ENCODE measurements around the gene NPPC. TPM values are rescaled to one million over a fixed set of nuclear protein-coding genes. Genes with fewer than 3 reads are reported as not detected.

The NPPC gene, protein sequence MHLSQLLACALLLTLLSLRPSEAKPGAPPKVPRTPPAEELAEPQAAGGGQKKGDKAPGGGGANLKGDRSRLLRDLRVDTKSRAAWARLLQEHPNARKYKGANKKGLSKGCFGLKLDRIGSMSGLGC
- total RNA-seq, result not detected in 2 replicates

DNA sequence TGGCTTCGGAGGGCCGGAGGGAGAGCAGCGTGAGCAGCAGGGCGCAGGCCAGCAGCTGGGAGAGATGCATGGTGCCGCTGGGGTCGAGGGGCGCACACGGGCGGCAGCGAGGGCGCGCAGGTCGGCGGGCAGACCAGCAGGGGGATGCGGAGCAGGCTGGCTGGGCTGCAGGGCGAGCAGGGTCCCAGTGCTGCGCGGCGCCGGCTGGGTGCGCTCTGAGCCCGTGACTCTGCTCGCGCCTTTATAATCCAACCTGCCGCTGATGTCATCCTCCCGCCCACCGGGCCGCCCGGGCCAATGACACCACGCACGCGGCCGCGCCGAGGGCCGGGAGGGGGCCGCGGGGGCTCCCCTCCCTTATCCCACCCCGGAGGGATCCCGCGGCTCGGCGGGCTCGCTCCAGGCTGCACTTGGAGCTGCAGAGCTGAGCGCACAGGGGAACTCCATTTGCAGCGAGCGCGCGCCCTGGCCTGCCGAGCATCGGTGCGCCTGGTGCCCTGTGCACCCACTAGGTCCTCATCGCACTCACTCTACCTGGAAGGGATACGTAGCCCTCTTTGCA lies at the start of gene NPPC:
TSS of gene NPPC (minus strand) at position 217 of the 562 bp plus-strand sequence. CDS start at position 70, 147 bp downstream.
- no peaks in the 10 kb centered on the region for H3K9me3 ChIP-seq (ENCODE audit: low read depth, low read length)
- H3K79me2 ChIP-seq (ENCODE audit: insufficient read depth, low read length), result no peaks in the 10 kb centered on the region
- peaks cover 78% of the 10 kb centered on the region for H3K27me3 ChIP-seq (ENCODE audit: insufficient read depth, low read length)
- no peak within 1 kb of the TSS for H3K27ac ChIP-seq (ENCODE audit: low read depth, low read length)
- no peak for TF ChIP-seq CTCF (IDR thresholded peaks at IDR 0.05; ENCODE audit: extremely low read depth, low read depth, low read length)
- H2AFZ ChIP-seq (ENCODE audit: low read length), result peak within 1 kb of the TSS; percentile 47
- H3K36me3 ChIP-seq (ENCODE audit: insufficient read depth, low read length), result no peaks in the 10 kb centered on the region
- peaks cover 8% of the 10 kb centered on the region for H3K4me1 ChIP-seq (ENCODE audit: insufficient read depth, low read length)
- DNase-seq (ENCODE audit: insufficient read length, low spot score, missing footprints), result peak; percentile 93
- no peaks in the 10 kb centered on the region for H4K20me1 ChIP-seq (ENCODE audit: insufficient read depth, low read length)
- peak within 1 kb of the TSS; percentile 66 for H3K4me3 ChIP-seq (ENCODE audit: insufficient read depth, low read length)
- H3K4me2 ChIP-seq (ENCODE audit: insufficient read depth, low read length), result peak within 1 kb of the TSS; percentile 83

DNA sequence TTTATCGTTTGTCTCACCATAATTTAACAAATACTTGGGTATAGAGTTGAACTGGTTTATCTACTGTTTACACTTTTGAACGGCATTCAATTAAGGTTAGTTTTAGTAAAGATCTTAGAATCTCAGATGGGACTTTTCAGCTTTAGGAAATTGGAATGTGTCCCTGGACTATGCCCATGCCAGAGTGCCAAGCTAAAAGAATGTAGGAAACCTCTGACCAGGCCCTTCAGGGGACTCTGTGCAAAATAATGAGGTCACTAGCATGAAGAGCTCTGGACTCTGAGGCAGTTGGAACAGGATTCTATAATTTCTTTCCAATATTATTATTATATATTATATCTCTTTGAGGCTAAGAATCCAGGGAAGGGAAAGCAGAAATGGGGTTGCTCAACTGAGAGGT lies 48.8 kb upstream of the NPPC start:
- no peak overlapping the region for H2AFZ ChIP-seq (ENCODE audit: low read length)
- peaks cover 35% of the 10 kb centered on the region for H3K79me2 ChIP-seq (ENCODE audit: insufficient read depth, low read length)
- peaks cover 5% of the 10 kb centered on the region for H4K20me1 ChIP-seq (ENCODE audit: insufficient read depth, low read length)
- no peaks in the 10 kb centered on the region for H3K36me3 ChIP-seq (ENCODE audit: insufficient read depth, low read length)
- no peaks in the 10 kb centered on the region for H3K9me3 ChIP-seq (ENCODE audit: low read depth, low read length)
- H3K27ac ChIP-seq (ENCODE audit: low read depth, low read length), result no peak overlapping the region
- no peaks in the 10 kb centered on the region for H3K27me3 ChIP-seq (ENCODE audit: insufficient read depth, low read length)
- H3K4me1 ChIP-seq (ENCODE audit: insufficient read depth, low read length), result no peaks in the 10 kb centered on the region
- DNase-seq (ENCODE audit: insufficient read length, low spot score, missing footprints), result no peak
- no peak overlapping the region for H3K4me3 ChIP-seq (ENCODE audit: insufficient read depth, low read length)
- H3K4me2 ChIP-seq (ENCODE audit: insufficient read depth, low read length), result no peak overlapping the region
- no peak for TF ChIP-seq CTCF (IDR thresholded peaks at IDR 0.05; ENCODE audit: extremely low read depth, low read depth, low read length)

GRCh38 chr2:231970461-231970860 lies 44.3 kb upstream of the NPPC start:
- Histone ChIP-seq H3K9me3 (ENCODE audit: low read depth, low read length) (no peaks in the 10 kb centered on the region), H3K4me1 (ENCODE audit: insufficient read depth, low read length) (no peaks in the 10 kb centered on the region), H3K4me3 (ENCODE audit: insufficient read depth, low read length) (no peak overlapping the region), H3K27ac (ENCODE audit: low read depth, low read length) (no peak overlapping the region), H3K4me2 (ENCODE audit: insufficient read depth, low read length) (no peak overlapping the region), H3K36me3 (ENCODE audit: insufficient read depth, low read length) (no peaks in the 10 kb centered on the region), H3K79me2 (ENCODE audit: insufficient read depth, low read length) (peaks cover 59% of the 10 kb centered on the region), H4K20me1 (ENCODE audit: insufficient read depth, low read length) (peaks cover 20% of the 10 kb centered on the region), H2AFZ (ENCODE audit: low read length) (no peak overlapping the region), H3K27me3 (ENCODE audit: insufficient read depth, low read length) (no peaks in the 10 kb centered on the region)
- no peak for TF ChIP-seq CTCF (IDR thresholded peaks at IDR 0.05; ENCODE audit: extremely low read depth, low read depth, low read length)
- DNase-seq (ENCODE audit: insufficient read length, low spot score, missing footprints), result no peak

- no peaks in the 10 kb centered on the region for H3K9me3 ChIP-seq (ENCODE audit: low read depth, low read length)
Observed at GRCh38 chr2:231968820-231969219, 42.6 kb upstream of the NPPC start.

More at GRCh38 chr2:231968820-231969219, 42.6 kb upstream of the NPPC start:
- Histone ChIP-seq H3K27ac (ENCODE audit: low read depth, low read length) (no peak overlapping the region), H3K4me3 (ENCODE audit: insufficient read depth, low read length) (no peak overlapping the region), H2AFZ (ENCODE audit: low read length) (no peak overlapping the region), H3K4me2 (ENCODE audit: insufficient read depth, low read length) (no peak overlapping the region), H3K4me1 (ENCODE audit: insufficient read depth, low read length) (no peaks in the 10 kb centered on the region), H3K79me2 (ENCODE audit: insufficient read depth, low read length) (peaks cover 73% of the 10 kb centered on the region), H3K36me3 (ENCODE audit: insufficient read depth, low read length) (no peaks in the 10 kb centered on the region), H4K20me1 (ENCODE audit: insufficient read depth, low read length) (peaks cover 25% of the 10 kb centered on the region), H3K27me3 (ENCODE audit: insufficient read depth, low read length) (no peaks in the 10 kb centered on the region)
- no peak for TF ChIP-seq CTCF (IDR thresholded peaks at IDR 0.05; ENCODE audit: extremely low read depth, low read depth, low read length)
- DNase-seq (ENCODE audit: insufficient read length, low spot score, missing footprints), result no peak
